Measurements from ENCODE around the gene TSFM. TPM values are rescaled to one million over a fixed set of nuclear protein-coding genes. Genes with fewer than 3 reads are reported as not detected.
"Not testable (repeated sequence)": the region's sequence is repeated elsewhere in the genome, so short reads cannot be mapped to it uniquely, and the experiment has no call there.

TSFM gene
- total RNA-seq, 4 donors from 2014 or later: 18.5 to 37.2 (median 24.7) TPM

DNA sequence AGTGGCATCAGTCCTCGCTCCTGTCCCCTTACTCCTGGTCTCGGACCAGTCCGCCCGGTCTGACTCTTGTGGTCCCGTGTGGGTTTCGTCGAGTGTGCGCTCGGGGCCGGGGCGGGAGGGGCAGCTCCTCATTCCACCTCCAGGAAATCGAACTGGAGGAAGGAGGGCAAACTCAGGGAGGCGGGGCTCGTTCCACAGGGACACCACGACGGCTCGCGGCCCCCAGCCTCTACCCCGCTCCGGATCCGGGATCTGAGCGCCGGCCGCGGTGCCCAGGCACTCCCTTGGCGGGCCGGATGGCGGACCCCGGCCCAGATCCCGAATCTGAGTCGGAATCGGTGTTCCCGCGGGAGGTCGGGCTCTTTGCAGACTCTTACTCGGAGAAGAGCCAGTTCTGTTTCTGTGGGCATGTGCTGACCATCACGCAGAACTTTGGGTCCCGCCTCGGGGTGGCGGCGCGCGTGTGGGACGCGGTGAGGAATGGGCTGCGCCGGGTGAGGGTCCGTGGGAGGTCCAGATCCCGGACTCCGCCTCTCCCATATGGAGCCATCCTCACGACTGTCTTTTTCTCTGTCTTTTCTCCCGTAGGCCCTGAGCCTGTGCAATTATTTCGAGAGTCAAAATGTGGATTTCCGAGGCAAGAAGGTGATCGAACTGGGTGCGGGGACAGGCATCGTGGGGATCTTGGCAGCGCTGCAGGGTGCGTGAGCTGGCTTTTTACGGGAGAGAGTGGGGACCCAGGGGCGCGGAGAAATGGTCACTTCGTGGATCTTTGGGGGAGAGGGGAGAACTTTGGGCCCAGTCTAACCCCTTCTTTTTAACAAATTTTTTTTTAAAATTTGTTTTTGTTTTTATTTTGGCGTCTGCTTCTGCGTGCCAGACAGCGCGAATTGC is 9.9 kb upstream of the TSFM start, which contains the start of gene EEF1AKMT3:
Gene EEF1AKMT3 (plus strand): TSS at position 186 of the 894 bp plus-strand sequence. CDS start 111 bp downstream, at position 297.
- Histone ChIP-seq H3K4me3 (peak within 1 kb of the TSS; percentile 87 to 95 (median 88)), H3K27me3 (no peaks in the 10 kb centered on the region), H3K36me3 (peaks cover 0 to 57% (median 5%) of the 10 kb centered on the region in 3 donors), H3K27ac (peak within 1 kb of the TSS; percentile 95 to 98 (median 96)), H3K4me1 (peaks cover 11 to 26% (median 16%) of the 10 kb centered on the region in 3 donors), H3K9me3 (no peaks in the 10 kb centered on the region)
- TF ChIP-seq CTCF (IDR thresholded peaks at IDR 0.05) (peak in 2 of 6 experiments; percentile 2 to 17), POLR2A (IDR thresholded peaks at IDR 0.05) (no peak)
- no peak for DNase-seq
- 4 to 5% methylated on average over 17 to 30 of the region's 67 CpGs for WGBS, 2 donors
- intact Hi-C loops (cut with DNase I): no loop called here

GRCh38 chr12:57774634-57775033 is 8.0 kb upstream of the TSFM start:
- intact Hi-C loops (cut with DNase I); H3K27ac ChIP-seq; H3K4me3 ChIP-seq; H3K9me3 ChIP-seq; H3K27me3 ChIP-seq; DNase-seq: not testable (repeated sequence)
- peaks cover 0 to 39% (median 0%) of the 10 kb centered on the region in 3 donors for H3K36me3 ChIP-seq
- H3K4me1 ChIP-seq: peaks cover 11 to 26% (median 16%) of the 10 kb centered on the region in 3 donors
- WGBS, 2 donors: 86 to 90% methylated on average over 3 of the region's 11 CpGs

DNA sequence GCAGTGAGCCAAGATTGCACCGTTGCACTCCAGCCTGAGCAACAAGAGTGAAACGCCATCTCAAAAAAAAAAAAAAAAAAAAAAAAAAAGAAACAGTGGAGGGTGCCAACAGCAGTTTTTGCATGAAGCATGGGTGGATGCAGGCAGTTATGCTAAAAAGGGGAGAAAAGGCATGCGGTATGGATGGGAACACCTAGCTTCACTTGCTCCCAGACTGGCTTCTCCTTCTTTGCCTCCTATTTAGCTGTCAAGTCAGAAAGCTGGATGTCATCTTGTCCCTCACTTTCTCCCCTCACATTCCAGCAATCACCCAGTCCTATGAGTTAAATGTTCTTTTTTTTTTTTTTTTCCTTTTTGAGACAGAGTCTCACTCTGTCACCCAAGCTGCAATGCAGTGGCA is 7.5 kb upstream of the TSFM start:
- no peak overlapping the region for H3K4me3 ChIP-seq
- intact Hi-C loops (cut with DNase I): no loop called here
- H3K27me3 ChIP-seq: no peaks in the 10 kb centered on the region
- peaks cover 0 to 39% (median 0%) of the 10 kb centered on the region in 3 donors for H3K36me3 ChIP-seq
- TF ChIP-seq CTCF (IDR thresholded peaks at IDR 0.05): no peak
- TF ChIP-seq POLR2A (IDR thresholded peaks at IDR 0.05): no peak
- no peak overlapping the region for H3K27ac ChIP-seq
- H3K9me3 ChIP-seq: no peaks in the 10 kb centered on the region
- WGBS, 2 donors: 73 to 94% methylated on average over 1 to 3 of the region's 3 CpGs
- no peak for DNase-seq
- H3K4me1 ChIP-seq: peaks cover 11 to 26% (median 16%) of the 10 kb centered on the region in 3 donors

GRCh38 chr12:57775563-57776246 is 6.9 kb upstream of the TSFM start:
- no peak for DNase-seq
- H3K27ac ChIP-seq: no peak overlapping the region
- H3K4me3 ChIP-seq: no peak overlapping the region
- peaks cover 11 to 24% (median 16%) of the 10 kb centered on the region in 3 donors for H3K4me1 ChIP-seq
- no peaks in the 10 kb centered on the region for H3K9me3 ChIP-seq
- intact Hi-C loops (cut with DNase I): no loop called here
- 80 to 81% methylated on average over 4 of the region's 4 CpGs for WGBS, 2 donors
- peaks cover 0 to 39% (median 0%) of the 10 kb centered on the region in 3 donors for H3K36me3 ChIP-seq
- H3K27me3 ChIP-seq: no peaks in the 10 kb centered on the region
- no peak for TF ChIP-seq CTCF (IDR thresholded peaks at IDR 0.05)
- no peak for TF ChIP-seq POLR2A (IDR thresholded peaks at IDR 0.05)

GRCh38 chr12:57776247-57776587 is 6.4 kb upstream of the TSFM start:
- WGBS, 2 donors: 84 to 93% methylated on average over 2 of the region's 2 CpGs
- Histone ChIP-seq H3K27ac (no peak overlapping the region), H3K36me3 (peaks cover 0 to 42% (median 0%) of the 10 kb centered on the region in 3 donors), H3K27me3 (no peaks in the 10 kb centered on the region), H3K4me3 (no peak overlapping the region), H3K9me3 (no peaks in the 10 kb centered on the region), H3K4me1 (peaks cover 8 to 19% (median 11%) of the 10 kb centered on the region in 3 donors)
- TF ChIP-seq CTCF (IDR thresholded peaks at IDR 0.05) (no peak), POLR2A (IDR thresholded peaks at IDR 0.05) (no peak)
- intact Hi-C loops (cut with DNase I): no loop called here
- DNase-seq: no peak
